K562 (cell line): ENCODE measurements around the gene PSMD1. TPM values are rescaled to one million over a fixed set of nuclear protein-coding genes. Genes with fewer than 3 reads are reported as not detected.

Experiments
- ATAC-seq: fragments of 200-7000 bp; cut with Tn5 transposase; 3 replicates; pipeline ENCODE4 v1.9.1; 2020; ENCODE audit warnings: moderate library complexity
- BruUV-seq: library from RNA; stranded (reverse); fragments of 400-500 nt; replicated peaks from 2 replicates; lab custom pipeline; 2021; lab: Mats Ljungman, UMichigan
- CTCF ChIA-PET: fragments of 300-600 bp; formaldehyde crosslinking; extraction: SDS; loops from one replicate; lab custom pipeline; 2021; ENCODE audit warnings: low intra/inter-chr PET ratio; lab: Yijun Ruan, JAX
- POLR2A ChIA-PET: fragments of 300-600, 350-650 bp; sonication (Branson Sonifier 250); formaldehyde crosslinking; extraction: SDS; loops from one replicate; lab custom pipeline; 2021; ENCODE audit warnings: antibody characterized with exemption, inconsistent platforms; lab: Yijun Ruan, JAX
- DNase-seq, 4 experiments: peaks; one replicate each; pipeline versions ENCODE4 v3.0.0 to v3.0.0-alpha.2; 2011 to 2018; ENCODE audit warnings: low spot score in 3 of 4, mixed read lengths in 3 of 4; ENCODE audit errors: extremely low read depth in 1 of 4
- FAIRE-seq: peaks from 2 replicates; lab custom pipeline; 2011; peaks lifted over from hg19 to GRCh38; lab: Jason Lieb, UNC
- H2AFZ ChIP-seq: 2 replicates; pipeline ENCODE4 v1.6.0; 2011; ENCODE audit warnings: low read depth, low read length, control low read depth, inconsistent platforms
- H3K27ac ChIP-seq: fragments of 200-600 bp; 3 replicates; pipeline ENCODE4 v1.8.0; 2011; ENCODE audit warnings: low read depth, mild to moderate bottlenecking, control low read depth, inconsistent platforms, low read length, moderate library complexity, mixed read lengths; ENCODE audit errors: extremely low read depth
- H3K27me3 ChIP-seq, 2 experiments: fragments of 300-600 bp in 1 of 2; 2 replicates in 1 of 2; 3 replicates in 1 of 2; pipeline versions ENCODE4 v1.6.0 to v1.8.0; 2011; ENCODE audit warnings: inconsistent platforms in 2 of 2, low read length in 2 of 2, mild to moderate bottlenecking in 1 of 2, mixed read lengths in 1 of 2, moderate library complexity in 1 of 2; ENCODE audit not compliant: control insufficient read depth in 2 of 2, insufficient read depth in 2 of 2
- H3K36me3 ChIP-seq: fragments of 300-600 bp; 3 replicates; pipeline ENCODE4 v1.8.0; 2011; ENCODE audit warnings: mild to moderate bottlenecking, low read length, inconsistent platforms; ENCODE audit not compliant: control insufficient read depth, insufficient read depth
- H3K4me1 ChIP-seq, 2 experiments: fragments of 200-600 bp in 1 of 2; replicated peaks in 1 of 2; 2 replicates in 1 of 2; 3 replicates in 1 of 2; pipeline versions ENCODE4 v1.5.1 to v1.8.0; 2011; ENCODE audit warnings: inconsistent platforms in 2 of 2, low read length in 2 of 2, mild to moderate bottlenecking in 1 of 2, mixed read lengths in 1 of 2, moderate library complexity in 1 of 2; ENCODE audit not compliant: control insufficient read depth in 2 of 2, insufficient read depth in 2 of 2
- H3K4me2 ChIP-seq: 2 replicates; pipeline ENCODE4 v1.6.1; 2011; ENCODE audit warnings: low read length, control low read depth, inconsistent platforms, mixed read lengths; ENCODE audit not compliant: insufficient read depth
- H3K4me3 ChIP-seq: fragments of 200-600 bp; sonication (generic), shearing (Covaris generic); 2 replicates; pipeline ENCODE4 v1.5.1; 2016; ENCODE audit warnings: control low read depth, inconsistent platforms
- H3K79me2 ChIP-seq: fragments of 200-600 bp; 3 replicates; pipeline ENCODE4 v1.8.0; 2011; ENCODE audit warnings: low read length, inconsistent platforms; ENCODE audit not compliant: control insufficient read depth, insufficient read depth
- H3K9ac ChIP-seq, 2 experiments: 2 replicates each; pipeline versions ENCODE4 v1.6.0 to v1.6.1; 2011; ENCODE audit warnings: low read depth in 2 of 2, low read length in 2 of 2, control low read depth in 1 of 2, inconsistent platforms in 1 of 2, mild to moderate bottlenecking in 1 of 2, mixed read lengths in 1 of 2; ENCODE audit not compliant: insufficient read depth in 1 of 2
- H3K9me1 ChIP-seq: one replicate; pipeline ENCODE4 v1.6.0; 2011; ENCODE audit warnings: inconsistent platforms, mild to moderate bottlenecking, low read length, moderate library complexity; ENCODE audit not compliant: control insufficient read depth, insufficient read depth
- H3K9me3 ChIP-seq: replicated peaks from 2 replicates; pipeline ENCODE4 v1.5.1; 2011; ENCODE audit warnings: low read depth, low read length, inconsistent platforms; ENCODE audit not compliant: control insufficient read depth, insufficient read depth
- H4K20me1 ChIP-seq: replicated peaks from 2 replicates; pipeline ENCODE4 v1.6.1; 2011; ENCODE audit warnings: low read length, inconsistent platforms, mixed read lengths; ENCODE audit not compliant: control insufficient read depth, insufficient read depth
- BRCA1 ChIP-seq, 2 experiments: fragments of 450-650 bp in 1 of 2; sonication (generic) in 1 of 2; formaldehyde crosslinking in 1 of 2; IDR thresholded peaks; 2 replicates each; pipeline versions ENCODE4 v1.5.0 to v1.6.1; 2017 to 2020; ENCODE audit warnings: mild to moderate bottlenecking in 1 of 2, missing genetic modification reagents in 1 of 2
- CHD1 ChIP-seq: fragments of 200-600 bp; sonication (generic); IDR thresholded peaks from one replicate; pipeline ENCODE4 v1.6.1; 2012; ENCODE audit warnings: mild to moderate bottlenecking, moderate library complexity, low read length, inconsistent platforms
- CREM ChIP-seq: IDR thresholded peaks from 2 replicates; pipeline ENCODE4 v1.6.1; 2014; ENCODE audit warnings: antibody characterized with exemption, low read depth
- DEAF1 ChIP-seq: fragments of 450-650 bp; formaldehyde crosslinking; IDR thresholded peaks from 2 replicates; pipeline ENCODE4 v1.4.0; 2020; ENCODE audit warnings: mild to moderate bottlenecking, moderate library complexity
- ESRRA ChIP-seq: fragments of 450-650 bp; IDR thresholded peaks from 2 replicates; pipeline ENCODE4 v1.6.1; 2014; ENCODE audit warnings: low read depth, mild to moderate bottlenecking, moderate library complexity, borderline replicate concordance
- FOXP1 ChIP-seq: sonication (generic); formaldehyde crosslinking; IDR thresholded peaks from 2 replicates; pipeline ENCODE4 v1.8.0; 2022; ENCODE audit warnings: mild to moderate bottlenecking, missing genetic modification reagents
- HNRNPLL ChIP-seq: fragments of 200-400 bp; formaldehyde crosslinking; IDR thresholded peaks from 2 replicates; pipeline ENCODE4 v1.6.1; 2017; ENCODE audit warnings: low read length, low read depth, mild to moderate bottlenecking; ENCODE audit not compliant: poor library complexity, severe bottlenecking
- POU5F1 ChIP-seq: fragments of 150-350 bp; IDR thresholded peaks from 2 replicates; pipeline ENCODE4 v1.6.1; 2014; ENCODE audit warnings: borderline replicate concordance, low read length, low read depth, mild to moderate bottlenecking; ENCODE audit not compliant: partially characterized antibody
- TGIF2 ChIP-seq: sonication (generic); formaldehyde crosslinking; IDR thresholded peaks from 2 replicates; pipeline ENCODE4 v1.8.1; 2022; ENCODE audit warnings: mild to moderate bottlenecking, missing genetic modification reagents, moderate library complexity
- ZBTB11 ChIP-seq, 3 experiments: fragments of 200-800 bp in 1 of 3; fragments of 250-450 bp in 1 of 3; fragments of 450-650 bp in 1 of 3; sonication (Bioruptor Pico) in 1 of 3; sonication (Bioruptor generic) in 1 of 3; formaldehyde crosslinking in 1 of 3; IDR thresholded peaks; 2 replicates each; pipeline versions ENCODE4 v1.6.1 to v1.8.0; 2016 to 2022; ENCODE audit warnings: mild to moderate bottlenecking in 2 of 3, missing genetic modification characterization in 2 of 3, missing compliant biosample characterization in 1 of 3, moderate library complexity in 1 of 3
- ZBTB8A ChIP-seq: fragments of 450-650 bp; IDR thresholded peaks from 2 replicates; pipeline ENCODE4 v1.6.1; 2018; ENCODE audit warnings: mild to moderate bottlenecking, moderate library complexity; ENCODE audit not compliant: partially characterized antibody
- ZNF239 ChIP-seq: fragments of 250-450 bp; sonication (Bioruptor Pico); IDR thresholded peaks from 2 replicates; pipeline ENCODE4 v1.4.0; 2020; ENCODE audit warnings: mild to moderate bottlenecking
- WGBS: fragments of 100-300 bp; shearing (Covaris generic); methylation state at CpG from one replicate; pipeline ENCODE4 v1.1.6; 2016; ENCODE audit warnings: low coverage, mixed read lengths; ENCODE audit not compliant: insufficient coverage; ENCODE audit errors: missing lambda C conversion rate; 5-methylcytosine and 5-hydroxymethylcytosine counted together
- in situ Hi-C: fragments of 300-500 bp; cut with MboI; formaldehyde crosslinking; loops from 4 replicates; pipeline ENCODE4 v1.15.0; 2018; ENCODE audit warnings: inconsistent platforms, mixed read lengths
- intact Hi-C: fragments of 100-400 bp; cut with micrococcal nuclease; formaldehyde crosslinking; loops from 2 replicates; pipeline ENCODE4 v1.14.2; 2022
- polyA plus RNA-seq, 8 experiments: library from polyadenylated mRNA; depleted of rRNA in 4 of 8; stranded (reverse) in 5 of 8; unstranded in 3 of 8; fragments of >200 nt; fragmentation: Nextera tagmentation in 2 of 8; fragmentation: Illumina TruSeq in 1 of 8; extraction: Ambion mirVana in 2 of 8; extraction: Trizol in 1 of 8; gene quantifications; 2 replicates each; pipeline versions ENCODE4 v1.2.1 to v1.2.3, GENCODE V29; 2011 to 2014; ENCODE audit warnings: inconsistent platforms in 1 of 8, missing spikeins in 1 of 8
- total RNA-seq, 7 experiments: library from RNA; depleted of rRNA in 6 of 7; stranded (reverse); fragments of >200 nt in 6 of 7; fragmentation: Illumina TruSeq in 2 of 7; extraction: Trizol in 2 of 7; gene quantifications; 2 replicates each; pipeline versions ENCODE4 v1.2.1 to v1.2.3, GENCODE V29; 2011 to 2021; ENCODE audit warnings: low replicate concordance in 1 of 7

The PSMD1 gene
- total and polyA plus RNA-seq, 9 of the 15 experiments (the other 6 are each of a cell fraction or from before 2014, with no cell fraction given): 100 to 257 (median 147) TPM

GRCh38 chr2:231043796-231044195 lies 12.9 kb upstream of the PSMD1 start:
- Histone ChIP-seq H3K79me2 (no peaks in the 10 kb centered on the region), H3K27me3 (peaks cover 5 to 24% of the 10 kb centered on the region in 2 experiments; a peak in 3 of 5 replicates), H3K4me1 (no peaks in the 10 kb centered on the region; a peak in 1 of 5 replicates), H2AFZ (no peak overlapping the region), H3K4me3 (no peak overlapping the region), H3K9me1 (no peaks in the 10 kb centered on the region), H3K36me3 (no peaks in the 10 kb centered on the region), H4K20me1 (no peaks in the 10 kb centered on the region), H3K27ac (no peak overlapping the region), H3K9ac (no peak overlapping the region), H3K4me2 (no peak overlapping the region), H3K9me3 (no peaks in the 10 kb centered on the region)
- POLR2A ChIA-PET: no interaction called here
- no TSS peak for BruUV-seq
- in situ Hi-C loops: no loop called here
- WGBS: 7% methylated on average over 4 of the region's 4 CpGs
- FAIRE-seq: no peak
- CTCF ChIA-PET: no interaction called here
- TF ChIP-seq TGIF2 (CRISPR knock-in tag) (no peak), HNRNPLL (no peak), ESRRA (no peak), CREM (no peak), ZBTB11 (CRISPR knock-in tag; IDR thresholded peaks at IDR 0.05) (no peak), DEAF1 (CRISPR knock-in tag) (no peak), ZBTB8A (no peak), FOXP1 (CRISPR knock-in tag) (no peak), BRCA1 (IDR thresholded peaks at IDR 0.05) (no peak), BRCA1 (CRISPR knock-in tag; IDR thresholded peaks at IDR 0.05) (no peak), CHD1 (no peak), POU5F1 (no peak), ZNF239 (CRISPR knock-in tag) (no peak)
- DNase-seq: no peak
- ATAC-seq: no peak
- intact Hi-C loops: no loop called here
